IMR-90 (cell line): ENCODE results near the gene TRAPPC4. TPM values are rescaled to one million over a fixed set of nuclear protein-coding genes. Genes with fewer than 3 reads are reported as not detected.
A peak's percentile ranks its signal among the peaks of the same experiment; 100 is the strongest.

Experiments
- ATAC-seq: fragments of 200-7000 bp; cut with Tn5 transposase; 2 replicates; pipeline ENCODE4 v1.9.1; 2020; ENCODE audit warnings: low read depth, mild to moderate bottlenecking, moderate library complexity
- BruUV-seq: library from RNA; stranded (reverse); fragments of 400-500 nt; replicated peaks from 2 replicates; lab custom pipeline; 2021; lab: Mats Ljungman, UMichigan
- CTCF ChIA-PET: fragments of 300-600 bp; formaldehyde crosslinking; extraction: SDS; loops from one replicate; lab custom pipeline; 2021; ENCODE audit warnings: antibody characterized with exemption; lab: Yijun Ruan, JAX
- POLR2A ChIA-PET: fragments of 300-600 bp; sonication (Branson Sonifier 250); formaldehyde crosslinking; loops from one replicate; lab custom pipeline; 2022; ENCODE audit warnings: antibody characterized with exemption; ENCODE audit not compliant: unreplicated experiment; lab: Charles Lee
- DNase-seq: peaks from one replicate; pipeline ENCODE4 v3.0.0; 2013
- H2AFZ ChIP-seq: replicated peaks from 2 replicates; pipeline ENCODE3; 2013; ENCODE audit warnings: low read length, mild to moderate bottlenecking; ENCODE audit not compliant: poor library complexity
- H2AK5ac ChIP-seq: 2 replicates; pipeline ENCODE4 v1.6.1; 2013; ENCODE audit warnings: low read depth, low read length, inconsistent platforms
- H2AK9ac ChIP-seq: replicated peaks from 2 replicates; pipeline ENCODE3; 2013; ENCODE audit warnings: mild to moderate bottlenecking, low read depth, low read length, moderate library complexity; ENCODE audit not compliant: poor library complexity
- H2BK120ac ChIP-seq: 2 replicates; pipeline ENCODE4 v1.6.1; 2013; ENCODE audit warnings: low read depth, low read length, inconsistent platforms
- H2BK15ac ChIP-seq: 3 replicates; pipeline ENCODE4 v1.6.1; 2013; ENCODE audit warnings: low read depth, low read length, inconsistent platforms
- H2BK20ac ChIP-seq: 2 replicates; pipeline ENCODE4 v1.6.1; 2013; ENCODE audit warnings: low read depth, mild to moderate bottlenecking, inconsistent platforms, low read length, moderate library complexity
- H2BK5ac ChIP-seq: 2 replicates; pipeline ENCODE4 v1.6.1; 2013; ENCODE audit warnings: mild to moderate bottlenecking, low read depth, low read length, inconsistent platforms; ENCODE audit not compliant: poor library complexity, severe bottlenecking
- H3K14ac ChIP-seq: replicated peaks from 2 replicates; pipeline ENCODE4 v1.6.1; 2013; ENCODE audit warnings: low read depth, low read length, inconsistent platforms
- H3K18ac ChIP-seq: 2 replicates; pipeline ENCODE4 v1.6.1; 2013; ENCODE audit warnings: low read depth, low read length, control low read depth
- H3K23ac ChIP-seq: 2 replicates; pipeline ENCODE4 v1.6.1; 2013; ENCODE audit warnings: low read depth, low read length, inconsistent platforms
- H3K27ac ChIP-seq: 2 replicates; pipeline ENCODE4 v1.5.1; 2013; ENCODE audit warnings: mild to moderate bottlenecking, control low read depth, low read length; ENCODE audit not compliant: insufficient read depth
- H3K27me3 ChIP-seq: 2 replicates; pipeline ENCODE4 v1.6.1; 2013; ENCODE audit warnings: low read length; ENCODE audit not compliant: control insufficient read depth, insufficient read depth
- H3K36me3 ChIP-seq: 2 replicates; pipeline ENCODE4 v1.6.1; 2013; ENCODE audit warnings: low read length, mixed read lengths; ENCODE audit not compliant: control insufficient read depth, insufficient read depth
- H3K4ac ChIP-seq: 2 replicates; pipeline ENCODE4 v1.6.1; 2013; ENCODE audit warnings: low read depth, low read length, inconsistent platforms
- H3K4me1 ChIP-seq: 2 replicates; pipeline ENCODE4 v1.6.1; 2013; ENCODE audit warnings: low read length, mixed read lengths; ENCODE audit not compliant: control insufficient read depth, insufficient read depth
- H3K4me2 ChIP-seq: 2 replicates; pipeline ENCODE4 v1.6.1; 2013; ENCODE audit warnings: low read depth, mild to moderate bottlenecking, control low read depth, low read length, moderate library complexity
- H3K4me3 ChIP-seq: 2 replicates; pipeline ENCODE4 v1.5.1; 2013; ENCODE audit warnings: low read depth, mild to moderate bottlenecking, control low read depth, low read length, moderate library complexity; ENCODE audit not compliant: insufficient read depth
- H3K56ac ChIP-seq: 2 replicates; pipeline ENCODE4 v1.6.1; 2013; ENCODE audit warnings: low read length, inconsistent platforms; ENCODE audit not compliant: insufficient read depth; ENCODE audit errors: extremely low read depth
- H3K79me1 ChIP-seq, 2 experiments: 2 replicates each; pipeline ENCODE4 v1.6.1; 2013; ENCODE audit warnings: low read length in 2 of 2, inconsistent platforms in 1 of 2, low read depth in 1 of 2
- H3K9ac ChIP-seq: 2 replicates; pipeline ENCODE4 v1.6.1; 2013; ENCODE audit warnings: low read depth, low read length, control low read depth
- H3K9me1 ChIP-seq: 2 replicates; pipeline ENCODE4 v1.6.1; 2013; ENCODE audit warnings: low read length, inconsistent platforms; ENCODE audit not compliant: insufficient read depth
- H3K9me3 ChIP-seq: 2 replicates; pipeline ENCODE4 v1.6.1; 2013; ENCODE audit warnings: low read length; ENCODE audit not compliant: control insufficient read depth, insufficient read depth
- H4K20me1 ChIP-seq: 2 replicates; pipeline ENCODE4 v1.6.1; 2013; ENCODE audit warnings: low read length, inconsistent platforms; ENCODE audit not compliant: insufficient read depth
- H4K5ac ChIP-seq: 2 replicates; pipeline ENCODE4 v1.6.1; 2013; ENCODE audit warnings: mild to moderate bottlenecking, low read depth, low read length, control low read depth
- H4K8ac ChIP-seq, 2 experiments: 2 replicates each; pipeline ENCODE4 v1.6.1; 2013; ENCODE audit warnings: low read depth in 2 of 2, low read length in 2 of 2, control low read depth in 1 of 2, inconsistent platforms in 1 of 2
- H4K91ac ChIP-seq: 2 replicates; pipeline ENCODE4 v1.6.1; 2013; ENCODE audit warnings: low read depth, low read length, inconsistent platforms; ENCODE audit not compliant: insufficient read depth
- BHLHE40 ChIP-seq: fragments of 150-350 bp; IDR thresholded peaks from 2 replicates; pipeline ENCODE4 v1.6.1; 2016; ENCODE audit warnings: mild to moderate bottlenecking, low read depth, low read length
- CEBPB ChIP-seq: IDR thresholded peaks from 2 replicates; pipeline ENCODE4 v1.6.1; 2012; ENCODE audit warnings: low read depth, low read length, improper control_type of control experiment
- MAZ ChIP-seq: IDR thresholded peaks from 2 replicates; pipeline ENCODE4 v1.6.1; 2012; ENCODE audit warnings: low read depth, mild to moderate bottlenecking, low read length, improper control_type of control experiment, moderate library complexity, borderline replicate concordance
- MXI1 ChIP-seq: IDR thresholded peaks from 2 replicates; pipeline ENCODE4 v1.6.1; 2012; ENCODE audit warnings: low read depth, mild to moderate bottlenecking, low read length, moderate library complexity, borderline replicate concordance
- POLR2A ChIP-seq: IDR thresholded peaks from 2 replicates; pipeline ENCODE4 v1.6.1; 2012; ENCODE audit warnings: mild to moderate bottlenecking, low read depth, low read length
- RCOR1 ChIP-seq: IDR thresholded peaks from 2 replicates; pipeline ENCODE4 v1.6.1; 2012; ENCODE audit warnings: mild to moderate bottlenecking, low read length, improper control_type of control experiment; ENCODE audit not compliant: insufficient replicate concordance
- WGBS, 2 experiments: methylation state at CpG; one replicate each; pipeline versions ENCODE4 v1.1.5 to v1.1.7; 2013; ENCODE audit warnings: missing lambda C conversion rate in 2 of 2; ENCODE audit not compliant: insufficient read length in 1 of 2; ENCODE audit errors: extremely low coverage in 2 of 2; 5-methylcytosine and 5-hydroxymethylcytosine counted together
- dilution Hi-C: fragments of 300-500 bp; cut with HindIII; formaldehyde crosslinking; loops from one replicate; pipeline ENCODE4 v1.14.3; 2018; ENCODE audit warnings: low sequenced_read_pairs; ENCODE audit not compliant: unreplicated experiment
- in situ Hi-C: fragments of 300-500 bp; cut with MboI; formaldehyde crosslinking; loops from 3 replicates; pipeline ENCODE4 v1.14.3; 2019; ENCODE audit warnings: low sequenced_read_pairs, inconsistent platforms, mixed read lengths
- intact Hi-C: fragments of 100-400 bp; cut with micrococcal nuclease; formaldehyde crosslinking; loops from 2 replicates; pipeline ENCODE4 v1.10.0; 2022
- polyA plus RNA-seq, 3 experiments: library from polyadenylated mRNA; depleted of rRNA; stranded (reverse); fragments of >200 nt; gene quantifications; 2 replicates each; pipeline ENCODE4 v1.2.3, GENCODE V29; 2012; ENCODE audit warnings: low replicate concordance in 1 of 3
- total RNA-seq: library from RNA; depleted of rRNA; stranded (reverse); fragments of >200 nt; gene quantifications from 2 replicates; pipeline ENCODE4 v1.2.3, GENCODE V29; 2012
- TF ChIP-seq, protein P1 (sequence below): fragments of 150-350 bp; IDR thresholded peaks from 2 replicates; pipeline ENCODE4 v1.6.1; 2017; ENCODE audit warnings: mild to moderate bottlenecking, antibody characterized with exemption, low read length, low read depth
- TF ChIP-seq, protein P2 (sequence below): conservative IDR thresholded peaks from 2 replicates; pipeline ENCODE4 v1.5.1; 2012; ENCODE audit warnings: mild to moderate bottlenecking, low read depth, low read length, improper control_type of control experiment

TRAPPC4 gene
- total and polyA plus RNA-seq, 2 of the 4 experiments (the other 2 are of a cell fraction), result 102 to 162 TPM

DNA sequence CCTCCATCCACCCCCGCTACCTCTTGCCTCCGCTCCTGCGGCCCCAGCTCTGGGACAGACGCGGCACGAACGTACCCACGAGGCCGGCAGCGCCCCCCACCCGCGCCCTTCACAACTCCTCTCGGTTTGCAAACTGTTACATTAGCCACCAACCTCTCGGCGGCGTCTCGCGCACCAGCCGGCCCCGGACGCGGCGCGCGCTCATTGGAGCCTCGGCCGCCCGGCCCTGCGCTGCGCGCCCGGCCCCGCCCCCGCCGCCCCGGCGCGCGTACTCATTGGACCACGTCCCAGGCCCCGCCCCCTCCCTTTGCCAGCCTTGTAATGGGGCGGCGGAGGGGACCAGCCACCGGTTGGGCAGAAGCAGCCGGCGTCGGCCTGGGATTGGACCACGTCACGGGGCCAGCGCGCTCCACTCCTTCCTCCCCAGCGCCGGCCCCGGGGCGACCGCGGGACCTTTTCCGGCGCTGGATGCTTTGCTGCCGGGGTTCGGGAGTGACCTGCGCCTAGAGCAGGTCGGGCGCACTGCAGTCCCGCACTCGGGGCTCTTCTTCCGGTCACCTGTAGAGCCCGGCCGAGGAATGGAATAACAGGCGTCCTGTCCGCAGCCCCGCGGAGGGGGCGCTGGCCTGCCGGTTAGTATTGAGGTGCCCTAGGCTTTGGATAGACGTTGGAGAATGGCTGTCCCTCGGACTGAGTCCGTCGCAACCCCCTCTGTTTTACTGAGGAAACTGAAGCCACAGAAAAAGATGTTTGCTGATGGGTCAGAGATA, 38.6 kb downstream of the TRAPPC4 start, which contains the start of gene HYOU1:
Gene HYOU1, minus strand, starts transcription at position 206 of the 770 bp plus-strand sequence. CDS start 1,045 bp downstream, outside the sequence.
- H4K5ac ChIP-seq, result no peak within 1 kb of the TSS
- peak within 1 kb of the TSS; percentile 98 for H2AFZ ChIP-seq
- H3K4ac ChIP-seq, result peak within 1 kb of the TSS; percentile 87
- ChIA-PET CTCF (no interaction called here), POLR2A (interaction anchor here (0.5 to 1.0 kb wide), 2 partner anchors 10 to 277 kb away, joined by 3 read pairs; partner anchors contain the start of genes RNF26 and VPS11)
- in situ Hi-C loops, result no loop called here
- H4K20me1 ChIP-seq, result 0 out of 2 replicates have a peak, but pooled peaks cover 5% of the 10 kb centered on the region
- peaks cover 29% of the 10 kb centered on the region for H3K36me3 ChIP-seq
- no peak within 1 kb of the TSS for H2BK120ac ChIP-seq
- peaks cover 9% of the 10 kb centered on the region for H3K9me1 ChIP-seq
- H3K27ac ChIP-seq, result peak within 1 kb of the TSS; percentile 74
- peak; percentile 97 for ATAC-seq
- H3K27me3 ChIP-seq, result no peaks in the 10 kb centered on the region
- H2AK5ac ChIP-seq, result peak within 1 kb of the TSS; percentile 61
- peaks cover 17 to 53% of the 10 kb centered on the region in 2 experiments for H3K79me1 ChIP-seq
- dilution Hi-C loops, result no loop called here
- TF ChIP-seq, protein P1, sequence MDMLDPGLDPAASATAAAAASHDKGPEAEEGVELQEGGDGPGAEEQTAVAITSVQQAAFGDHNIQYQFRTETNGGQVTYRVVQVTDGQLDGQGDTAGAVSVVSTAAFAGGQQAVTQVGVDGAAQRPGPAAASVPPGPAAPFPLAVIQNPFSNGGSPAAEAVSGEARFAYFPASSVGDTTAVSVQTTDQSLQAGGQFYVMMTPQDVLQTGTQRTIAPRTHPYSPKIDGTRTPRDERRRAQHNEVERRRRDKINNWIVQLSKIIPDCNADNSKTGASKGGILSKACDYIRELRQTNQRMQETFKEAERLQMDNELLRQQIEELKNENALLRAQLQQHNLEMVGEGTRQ, result peak; percentile 31; the same call in 1 of the 2 replicates
- peak; percentile 74; the same call in 1 of the 2 replicates for TF ChIP-seq MAZ
- no peak for TF ChIP-seq BHLHE40
- no peak for TF ChIP-seq RCOR1
- 0 out of 2 replicates have a peak, but pooled peaks have one; percentile 8 for TF ChIP-seq CEBPB
- peak; percentile 92 for TF ChIP-seq POLR2A
- TF ChIP-seq, protein P2, sequence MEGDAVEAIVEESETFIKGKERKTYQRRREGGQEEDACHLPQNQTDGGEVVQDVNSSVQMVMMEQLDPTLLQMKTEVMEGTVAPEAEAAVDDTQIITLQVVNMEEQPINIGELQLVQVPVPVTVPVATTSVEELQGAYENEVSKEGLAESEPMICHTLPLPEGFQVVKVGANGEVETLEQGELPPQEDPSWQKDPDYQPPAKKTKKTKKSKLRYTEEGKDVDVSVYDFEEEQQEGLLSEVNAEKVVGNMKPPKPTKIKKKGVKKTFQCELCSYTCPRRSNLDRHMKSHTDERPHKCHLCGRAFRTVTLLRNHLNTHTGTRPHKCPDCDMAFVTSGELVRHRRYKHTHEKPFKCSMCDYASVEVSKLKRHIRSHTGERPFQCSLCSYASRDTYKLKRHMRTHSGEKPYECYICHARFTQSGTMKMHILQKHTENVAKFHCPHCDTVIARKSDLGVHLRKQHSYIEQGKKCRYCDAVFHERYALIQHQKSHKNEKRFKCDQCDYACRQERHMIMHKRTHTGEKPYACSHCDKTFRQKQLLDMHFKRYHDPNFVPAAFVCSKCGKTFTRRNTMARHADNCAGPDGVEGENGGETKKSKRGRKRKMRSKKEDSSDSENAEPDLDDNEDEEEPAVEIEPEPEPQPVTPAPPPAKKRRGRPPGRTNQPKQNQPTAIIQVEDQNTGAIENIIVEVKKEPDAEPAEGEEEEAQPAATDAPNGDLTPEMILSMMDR, result peak; percentile 22; the same call in 1 of the 2 replicates
- peak; percentile 91 for TF ChIP-seq MXI1
- WGBS, 2 experiments, result 2% methylated on average over 45 of the region's 79 CpGs; no CpG with 5 or more reads in 1 of the 2 experiments
- H3K4me1 ChIP-seq, result peaks cover 4% of the 10 kb centered on the region; the same call in 1 of the 2 replicates
- peak within 1 kb of the TSS; percentile 97 for H2AK9ac ChIP-seq
- no peak within 1 kb of the TSS for H2BK15ac ChIP-seq
- TSS peak; percentile 79 for BruUV-seq
- H3K9me3 ChIP-seq, result no peaks in the 10 kb centered on the region
- H4K8ac ChIP-seq, result peak within 1 kb of the TSS; percentile 59 to 78; a peak in 2 of 4 replicates
- DNase-seq, result peak; percentile 93
- H3K4me2 ChIP-seq, result peak within 1 kb of the TSS; percentile 83
- H3K14ac ChIP-seq, result peak within 1 kb of the TSS; percentile 94
- H4K91ac ChIP-seq, result peak within 1 kb of the TSS; percentile 32
- peak within 1 kb of the TSS; percentile 90 for H3K4me3 ChIP-seq
- H2BK5ac ChIP-seq, result peak within 1 kb of the TSS; percentile 51
- H3K56ac ChIP-seq, result peak within 1 kb of the TSS; percentile 68; the same call in 1 of the 2 replicates
- H3K23ac ChIP-seq, result peak within 1 kb of the TSS; percentile 52
- intact Hi-C loops, result loop anchor here (1.0 kb wide), 1 partner anchor 139 kb away; no protein-coding TSS in a partner anchor
- no peak within 1 kb of the TSS for H3K18ac ChIP-seq
- no peak within 1 kb of the TSS for H2BK20ac ChIP-seq
- peak within 1 kb of the TSS; percentile 64 for H3K9ac ChIP-seq
